Activated CD8-positive, alpha-beta memory T cell treated with anti-CD3 and anti-CD28 coated beads, Interleukin-2, amount 50 U/mL, for 1 hour (primary cell): ENCODE data around the gene NRIP3.

ENCODE experiments used
- DNase-seq: peaks from one replicate; pipeline ENCODE4 v3.0.0-alpha.2; 2020; ENCODE audit errors: extremely low read depth

The NRIP3 gene

GRCh38 chr11:9003573-9004182 is at the start of gene NRIP3:
NRIP3 (minus strand) TSS chr11:9004001; CDS start chr11:9003935, 66 bp downstream.
- peak; percentile 65 for DNase-seq

DNA sequence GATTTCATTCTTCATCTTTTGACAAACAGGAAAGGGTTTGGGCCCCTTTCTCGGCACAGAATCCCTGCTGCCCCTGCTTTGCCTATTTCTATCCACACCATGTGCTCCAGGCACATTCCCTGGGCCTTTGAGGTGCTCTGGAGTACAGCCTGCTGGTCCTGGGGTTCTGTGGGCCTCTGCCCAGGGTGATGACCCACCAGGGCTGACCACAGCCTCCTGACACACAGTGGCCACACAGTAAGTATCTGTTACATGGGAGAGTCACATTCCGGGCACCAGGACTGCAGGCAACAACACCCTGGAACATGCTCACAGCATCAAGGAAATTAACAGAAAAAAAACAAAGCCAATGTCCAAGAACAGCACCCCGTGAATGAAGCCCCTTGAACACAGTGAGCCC is 48.5 kb upstream of the NRIP3 start:
- DNase-seq: no peak

- no peak for DNase-seq
These were observed 46.2 kb upstream of the NRIP3 start for GRCh38 chr11:9049959-9050358.

DNA sequence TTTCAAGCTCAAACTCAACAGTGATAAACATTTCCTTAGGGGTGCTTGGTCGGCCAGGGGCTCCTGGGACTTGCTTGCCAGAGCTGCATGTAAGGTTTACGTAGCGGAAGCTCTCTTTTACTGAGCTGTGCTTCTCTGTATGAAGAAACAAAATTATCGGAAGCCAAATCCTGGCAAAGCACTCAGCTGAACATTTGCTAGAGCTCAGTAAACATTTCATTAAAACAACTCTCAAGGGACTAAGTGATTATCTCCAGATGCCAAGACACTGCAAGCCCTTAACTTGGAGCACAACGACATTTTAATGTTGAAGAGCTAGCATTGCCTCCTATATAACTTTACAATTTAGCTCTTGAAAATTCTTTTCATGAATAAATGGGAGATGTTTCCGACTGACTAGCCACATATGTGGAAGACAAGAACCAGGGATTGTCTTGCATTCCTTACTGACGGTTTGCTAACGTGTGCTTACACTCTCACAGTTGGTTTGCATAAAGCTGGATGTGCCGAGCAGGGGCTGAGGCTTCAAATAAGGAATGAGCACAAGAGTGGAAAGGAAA is 44.2 kb upstream of the NRIP3 start:
- no peak for DNase-seq

- DNase-seq: no peak
These were observed 42.7 kb upstream of the NRIP3 start for GRCh38 chr11:9046481-9046880.

- DNase-seq: no peak
These were observed 38.7 kb upstream of the NRIP3 start for GRCh38 chr11:9042488-9042887.

DNA sequence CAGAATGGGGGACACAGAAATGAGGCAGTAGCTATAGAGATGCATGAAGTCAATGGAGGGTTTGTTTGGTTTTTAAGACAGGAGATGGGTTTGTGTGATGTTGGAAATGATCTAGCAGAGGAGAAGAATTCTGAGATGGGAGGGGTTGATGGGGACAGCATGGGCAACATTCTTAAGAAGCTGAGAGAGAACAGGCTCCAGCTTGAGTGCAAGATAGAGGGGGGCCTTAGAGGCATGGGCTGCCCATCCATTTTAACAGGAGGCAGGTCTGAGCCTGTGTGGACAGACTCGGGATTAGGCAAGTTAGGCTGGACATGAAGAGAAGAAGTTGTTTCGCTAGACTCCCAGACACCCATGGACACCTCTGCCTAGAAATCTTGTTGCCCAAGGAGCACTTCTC is 37.9 kb upstream of the NRIP3 start:
- DNase-seq: no peak

DNA sequence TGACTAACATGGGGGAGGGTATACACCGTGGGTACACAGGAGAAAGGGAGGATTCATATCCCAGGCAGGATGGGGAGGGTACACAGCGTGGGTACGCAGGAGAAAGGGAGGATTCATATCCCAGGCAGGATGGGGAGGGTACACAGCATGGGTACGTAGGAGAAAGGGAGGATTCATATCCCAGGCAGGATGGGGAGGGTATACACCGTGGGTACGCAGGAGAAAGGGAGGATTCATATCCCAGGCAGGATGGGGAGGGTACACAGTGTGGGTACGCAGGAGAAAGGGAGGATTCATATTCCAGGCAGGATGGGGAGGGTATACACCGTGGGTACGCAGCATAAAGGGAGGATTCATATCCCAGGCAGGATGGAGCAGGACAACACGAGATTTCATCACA is 36.6 kb upstream of the NRIP3 start:
- no peak for DNase-seq

GRCh38 chr11:9039863-9040262 is 36.1 kb upstream of the NRIP3 start:
- no peak for DNase-seq

DNA sequence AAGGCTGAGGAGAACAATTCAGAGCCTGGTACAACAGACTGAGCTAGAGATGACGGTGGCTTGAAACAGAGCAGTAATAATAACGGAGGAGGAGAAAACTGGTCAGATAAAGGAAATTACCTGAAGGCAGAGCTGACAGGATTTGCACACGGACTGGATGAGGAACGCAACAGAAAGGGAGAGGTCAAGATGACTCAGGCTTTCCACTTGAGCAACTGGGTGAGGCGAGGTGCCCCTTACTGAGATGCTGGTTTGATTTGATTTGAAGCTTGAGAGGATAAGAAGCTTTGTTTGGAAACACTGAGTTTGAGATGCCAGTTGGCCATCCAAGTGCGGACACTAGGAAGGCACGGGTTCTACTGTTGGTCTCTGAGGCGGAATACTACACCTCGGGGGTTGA is 35.4 kb upstream of the NRIP3 start:
- no peak for DNase-seq

GRCh38 chr11:9038541-9038940 is 34.7 kb upstream of the NRIP3 start:
- no peak for DNase-seq

DNA sequence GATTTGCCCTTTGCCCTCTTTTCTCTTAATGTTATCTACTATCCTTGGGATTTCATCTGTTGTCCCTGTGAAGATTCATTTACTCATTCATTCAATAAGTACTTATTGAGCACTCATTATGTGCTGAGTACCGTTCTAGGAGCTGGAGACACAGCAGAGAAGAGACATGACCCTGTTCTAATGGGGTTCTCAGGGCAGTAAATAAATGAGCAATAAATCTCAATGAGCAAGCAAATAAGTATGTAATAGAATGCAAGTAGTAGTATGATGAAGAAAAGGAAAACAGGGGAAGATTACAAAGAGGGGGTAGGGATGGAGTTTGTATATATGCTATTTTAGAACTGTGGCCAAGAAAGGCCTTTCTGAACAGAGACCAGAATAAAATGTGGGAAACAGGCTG is 34.2 kb upstream of the NRIP3 start:
- no peak for DNase-seq

DNA sequence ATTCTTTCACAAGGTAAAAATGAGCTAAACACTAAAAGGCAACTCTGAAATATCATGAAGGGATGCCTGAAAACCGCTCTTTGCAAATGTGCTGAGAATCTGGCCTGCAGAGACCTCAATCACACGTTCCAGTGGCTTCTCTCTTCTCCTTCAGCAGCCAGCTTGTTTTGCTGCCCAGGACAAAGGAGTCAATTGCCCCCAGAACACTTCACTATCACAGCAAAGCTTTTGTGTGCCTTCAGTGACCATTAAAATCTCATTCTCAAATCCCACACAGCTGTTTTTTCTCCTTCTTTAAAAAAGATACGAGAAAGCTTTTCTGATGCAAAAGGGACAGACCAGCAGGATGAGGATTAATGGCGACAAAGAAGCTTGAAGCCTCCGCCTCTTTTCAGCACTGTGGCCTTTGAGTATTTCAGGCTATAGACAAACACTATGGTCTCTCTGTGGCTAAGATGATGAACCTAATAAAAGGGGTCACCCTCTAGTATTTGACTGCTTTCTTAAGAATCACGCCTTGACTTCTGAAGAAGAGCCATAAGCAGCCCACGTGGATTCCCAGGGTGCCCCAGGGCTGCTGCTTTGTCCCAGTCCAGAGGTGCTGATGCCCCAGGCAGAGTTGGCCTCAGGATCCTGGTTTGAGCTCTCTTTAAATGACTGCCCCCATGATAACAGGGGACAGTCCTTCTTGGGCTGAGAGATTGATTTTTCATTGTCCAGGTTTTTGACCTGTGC is 33.4 kb upstream of the NRIP3 start:
- no peak for DNase-seq

DNA sequence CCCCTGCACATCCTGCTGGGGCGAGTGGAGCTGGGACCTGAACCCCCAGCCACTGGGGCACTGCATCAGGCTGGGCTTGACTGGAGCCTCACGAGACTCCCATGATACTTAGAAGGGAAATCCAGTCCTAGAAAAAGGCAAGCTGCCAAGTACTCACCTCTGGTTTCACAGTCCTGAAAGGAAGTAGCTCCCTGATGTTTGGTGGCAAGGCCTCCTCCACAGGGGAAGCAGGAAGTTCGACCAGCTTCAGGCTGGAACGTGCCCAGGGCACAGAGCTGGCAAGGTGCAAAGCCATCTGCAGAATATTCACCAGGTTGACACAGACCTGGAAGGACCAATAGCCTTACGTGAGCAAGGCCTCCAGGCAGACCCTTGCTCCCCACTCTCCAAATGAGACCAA is 26.8 kb upstream of the NRIP3 start:
- no peak for DNase-seq

DNA sequence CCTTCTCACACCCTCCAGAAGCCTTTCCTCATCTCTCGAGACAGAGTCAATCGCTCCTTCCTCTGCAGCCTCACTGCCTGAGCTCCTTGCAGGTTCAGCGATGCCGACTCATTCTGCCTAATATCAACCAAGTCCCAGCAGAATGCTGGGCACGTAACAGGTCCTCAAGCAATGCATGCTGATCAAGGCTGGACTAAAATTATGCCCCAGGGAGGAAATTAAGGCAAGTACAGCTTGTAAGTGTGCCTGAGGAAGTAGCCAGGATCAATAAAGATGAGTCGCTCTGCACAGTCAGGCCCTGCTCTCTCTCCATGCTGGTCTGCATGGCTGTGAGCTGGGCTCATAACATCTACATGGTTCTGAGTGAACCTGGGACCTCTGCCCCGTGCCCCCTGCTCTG is 25.6 kb upstream of the NRIP3 start:
- no peak for DNase-seq

DNA sequence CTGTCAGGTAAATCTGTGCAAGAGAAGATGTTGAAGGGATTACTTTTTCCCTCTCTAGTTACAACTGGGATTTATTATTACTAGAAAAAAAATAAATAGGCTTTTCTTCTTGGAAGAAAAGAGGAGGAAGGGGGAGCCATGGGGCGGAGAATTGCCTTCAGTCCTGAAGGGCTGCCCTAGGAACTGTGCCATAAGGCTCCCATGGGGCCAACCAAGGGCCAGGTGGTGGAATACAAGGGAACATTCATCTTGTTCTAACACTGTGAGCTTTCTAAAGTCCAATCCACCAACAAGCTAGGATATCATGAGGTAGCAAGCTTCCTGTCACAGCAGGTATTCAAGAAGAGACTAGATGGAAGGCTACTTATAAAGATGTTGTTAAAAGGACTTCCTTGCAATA is 24.8 kb upstream of the NRIP3 start:
- no peak for DNase-seq

DNA sequence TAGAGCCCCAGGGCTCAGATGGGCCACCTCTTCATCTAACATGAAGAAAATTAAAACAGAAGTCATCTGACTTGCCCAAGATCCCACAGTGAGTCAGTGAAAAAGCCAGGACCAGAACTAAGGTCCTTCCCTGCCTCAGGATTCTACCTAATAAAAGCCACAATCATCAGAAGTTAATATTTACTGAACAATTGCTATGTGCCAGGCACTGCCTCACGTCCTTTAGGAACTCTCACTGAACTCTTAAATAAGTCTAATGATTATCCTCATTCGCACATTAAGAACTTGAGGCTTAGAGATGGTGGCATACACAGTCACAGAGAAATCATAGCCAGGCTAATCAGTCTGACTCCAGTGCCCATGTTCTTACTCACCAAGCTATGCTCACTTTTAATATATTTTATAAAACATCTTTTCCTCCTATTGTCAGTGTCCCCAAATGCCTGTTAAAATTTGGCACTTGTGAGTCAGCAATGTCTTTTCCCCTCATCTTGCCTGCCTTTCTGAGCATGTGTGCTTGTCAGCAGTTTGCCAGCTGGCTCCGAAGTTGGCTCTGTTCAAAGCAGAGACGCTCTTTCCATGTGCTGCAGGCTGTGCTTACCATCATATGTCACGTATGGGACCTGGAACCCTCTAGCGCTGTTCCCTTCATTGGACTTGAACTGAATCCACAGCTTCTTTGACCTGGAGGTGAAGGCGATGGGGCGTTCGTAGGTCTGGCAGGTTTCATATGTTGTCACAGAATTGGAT is 21.5 kb upstream of the NRIP3 start:
- no peak for DNase-seq

GRCh38 chr11:9022961-9023680 is 19.3 kb upstream of the NRIP3 start:
- no peak for DNase-seq

DNA sequence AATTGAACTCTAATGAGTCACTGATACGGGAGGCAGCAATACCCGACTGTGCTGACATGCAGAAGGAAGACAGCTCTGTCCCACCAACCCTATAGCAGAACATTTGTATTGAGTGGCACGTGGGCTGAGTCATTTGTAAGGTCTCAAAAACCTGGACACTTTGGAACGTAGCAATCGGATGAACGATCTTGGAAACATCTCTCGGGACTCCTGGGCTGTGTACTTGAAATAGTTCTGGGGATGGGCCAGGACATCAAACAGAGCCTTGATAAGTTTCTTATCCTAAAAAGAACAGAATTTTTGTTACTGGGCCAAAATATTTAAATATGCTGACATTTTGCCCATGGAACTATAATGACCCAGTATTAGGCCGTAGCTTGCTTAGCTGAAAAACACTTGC is 17.1 kb upstream of the NRIP3 start:
- no peak for DNase-seq

- DNase-seq: no peak
These were observed 16.1 kb upstream of the NRIP3 start for GRCh38 chr11:9019861-9020260.

GRCh38 chr11:9017773-9018172 is 14.0 kb upstream of the NRIP3 start:
- DNase-seq: no peak
